NCI-H774 (cell line): ENCODE measurements around the gene NRGN.
A peak's percentile ranks its signal among the peaks of the same experiment; 100 is the strongest.

Source experiments
- DNase-seq: peaks from one replicate; lab custom pipeline; 2025; lab: John Stamatoyannopoulos, UW

The NRGN gene

DNA sequence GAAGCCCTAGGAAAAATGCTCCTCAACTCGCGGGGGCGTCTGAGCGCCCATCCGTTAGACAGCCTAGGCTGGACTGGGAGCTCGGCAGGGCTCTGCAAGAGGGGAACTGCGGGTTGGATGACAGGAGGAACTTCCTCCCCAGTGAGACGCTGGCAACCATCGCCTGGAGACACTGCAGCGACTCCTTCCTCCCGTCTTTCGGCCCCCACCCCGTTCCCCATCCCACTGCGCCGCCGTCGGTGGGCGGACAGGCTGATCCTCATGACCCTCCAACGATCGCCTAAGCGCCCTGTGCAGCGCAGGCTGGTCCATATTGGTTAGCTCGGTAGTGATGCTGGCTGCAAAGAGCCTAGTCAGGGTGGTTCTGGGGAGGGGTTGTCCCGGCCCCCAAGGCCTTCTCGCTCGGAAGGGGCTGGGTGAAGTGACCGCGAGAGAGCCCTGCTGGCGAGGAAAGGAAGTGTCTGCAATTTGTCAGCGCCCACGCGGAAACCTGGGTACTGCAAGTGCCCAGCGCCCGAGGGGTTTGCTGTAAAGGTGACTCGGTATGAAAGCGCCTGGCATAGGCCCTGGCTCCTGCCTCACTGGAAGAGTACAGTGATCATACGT, 638 bp downstream of the NRGN start:
- DNase-seq: no peak

DNA sequence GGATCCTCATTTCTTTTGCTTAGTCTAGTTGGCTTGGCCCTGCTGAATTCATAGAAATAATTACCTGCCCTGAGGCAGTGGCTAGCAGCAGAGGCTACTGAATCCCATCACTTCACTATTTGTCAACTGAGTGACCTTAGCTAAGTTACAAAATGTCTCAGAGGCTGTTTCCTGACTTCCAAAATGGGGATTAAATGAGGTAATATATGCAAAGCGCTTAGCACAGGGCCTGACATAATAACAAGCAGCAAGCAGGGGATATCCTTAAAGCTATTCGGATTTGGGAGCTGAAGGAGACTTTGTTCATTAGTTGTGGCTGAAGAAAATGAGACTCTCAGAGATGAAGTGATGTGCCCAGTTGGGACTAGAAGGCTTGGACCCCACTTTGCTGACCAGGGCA, 2.8 kb downstream of the NRGN start:
- no peak for DNase-seq

DNA sequence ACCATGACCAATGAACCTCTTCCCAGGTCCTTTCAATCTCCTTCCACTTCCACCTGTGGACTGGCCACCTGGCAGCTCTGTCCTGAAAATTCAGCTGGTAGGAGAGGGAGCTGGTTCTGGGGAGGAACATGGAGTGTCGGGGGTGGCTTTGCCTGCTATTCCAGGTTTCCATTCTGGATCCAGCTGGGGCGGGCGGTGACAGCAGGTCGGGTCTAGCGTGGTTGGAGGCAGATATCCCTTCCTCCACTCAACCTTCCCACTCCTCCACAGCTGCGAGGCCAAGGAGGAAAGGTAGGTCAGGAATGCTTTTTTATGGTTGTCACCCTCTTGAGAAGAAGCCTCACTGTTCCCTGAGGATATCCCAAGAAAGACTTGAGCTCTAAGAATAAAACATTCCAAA, 3.3 kb downstream of the NRGN start:
- DNase-seq: no peak

DNA sequence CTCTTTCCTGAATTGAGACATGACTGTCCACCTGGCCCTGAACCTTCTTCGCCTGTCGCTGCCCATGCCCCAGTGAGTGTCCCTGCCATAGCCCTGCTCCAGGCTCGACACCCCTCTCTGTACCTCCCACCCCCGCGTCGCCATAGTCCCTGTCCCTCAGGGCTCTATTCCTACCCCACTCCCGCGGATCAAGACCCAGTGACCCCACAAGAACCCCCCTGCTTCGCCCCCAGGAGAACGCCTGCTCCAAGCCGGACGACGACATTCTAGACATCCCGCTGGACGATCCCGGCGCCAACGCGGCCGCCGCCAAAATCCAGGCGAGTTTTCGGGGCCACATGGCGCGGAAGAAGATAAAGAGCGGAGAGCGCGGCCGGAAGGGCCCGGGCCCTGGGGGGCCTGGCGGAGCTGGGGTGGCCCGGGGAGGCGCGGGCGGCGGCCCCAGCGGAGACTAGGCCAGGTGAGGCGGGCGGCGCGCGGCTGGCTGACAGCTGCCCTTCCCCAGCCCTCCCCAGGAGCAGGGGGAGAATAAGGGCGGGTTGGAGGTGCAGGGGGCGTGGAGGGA, 5.6 kb downstream of the NRGN start:
- no peak for DNase-seq

DNA sequence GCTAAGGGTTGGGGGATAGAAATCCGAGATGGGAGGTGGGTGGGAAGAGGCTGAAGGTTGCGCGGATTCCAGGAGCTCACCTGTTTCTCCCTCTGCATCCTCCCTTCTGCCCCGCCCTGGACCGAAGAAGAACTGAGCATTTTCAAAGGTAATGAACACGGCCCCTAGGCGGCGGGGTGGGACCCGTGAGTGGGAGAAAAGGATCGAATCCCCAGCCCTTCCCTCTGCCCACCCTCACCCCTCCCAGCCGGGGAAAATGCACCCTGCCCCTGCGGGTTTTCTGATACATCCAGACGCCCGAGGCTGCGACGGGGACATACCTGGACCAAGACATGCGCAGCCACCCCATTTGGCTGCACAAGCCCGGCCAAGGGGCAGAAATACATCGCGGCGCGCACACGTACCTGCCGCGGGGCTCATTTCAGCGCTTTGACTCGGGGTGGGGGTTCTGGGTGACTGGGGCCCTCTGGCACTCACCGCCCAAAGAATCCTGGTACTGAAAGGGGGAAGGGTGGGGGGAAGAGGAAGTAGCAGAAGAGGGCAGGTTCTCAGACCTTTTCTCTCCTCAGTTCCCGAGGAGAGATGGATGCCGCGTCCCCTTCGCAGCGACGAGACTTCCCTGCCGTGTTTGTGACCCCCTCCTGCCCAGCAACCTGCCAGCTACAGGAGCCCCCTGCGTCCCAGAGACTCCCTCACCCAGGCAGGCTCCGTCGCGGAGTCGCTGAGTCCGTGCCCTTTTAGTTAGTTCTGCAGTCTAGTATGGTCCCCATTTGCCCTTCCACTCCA, 6.3 kb downstream of the NRGN start:
- DNase-seq: no peak

DNA sequence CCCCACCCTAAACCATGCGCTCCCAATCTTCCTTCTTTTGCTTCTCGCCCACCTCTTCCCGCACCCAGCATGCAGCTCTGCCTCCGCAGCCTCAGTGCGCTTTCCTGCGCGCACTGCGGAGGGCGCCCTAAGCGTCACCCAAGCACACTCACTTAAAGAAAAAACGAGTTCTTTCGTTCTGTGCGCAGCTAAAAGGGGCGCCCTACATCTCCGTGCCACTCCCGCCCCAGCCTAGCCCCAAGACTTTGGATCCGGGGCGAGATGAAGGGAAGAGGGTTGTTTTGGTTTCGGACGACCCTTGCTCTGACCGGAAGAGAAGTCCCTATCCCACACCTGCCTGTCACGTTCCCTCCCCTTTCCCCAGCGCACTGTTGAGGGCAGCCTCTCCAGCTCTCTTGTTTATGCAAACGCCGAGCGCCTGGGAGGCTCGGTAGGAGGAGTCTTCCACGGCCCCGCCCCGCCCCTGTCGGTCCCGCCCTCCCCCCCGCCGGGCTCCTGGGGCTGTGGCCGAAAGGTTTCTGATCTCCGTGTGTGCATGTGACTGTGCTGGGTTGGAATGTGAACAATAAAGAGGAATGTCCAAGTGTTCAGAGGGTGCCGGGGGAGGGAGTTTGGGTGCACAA, 7.0 kb downstream of the NRGN start:
- DNase-seq: peak; percentile 82

DNA sequence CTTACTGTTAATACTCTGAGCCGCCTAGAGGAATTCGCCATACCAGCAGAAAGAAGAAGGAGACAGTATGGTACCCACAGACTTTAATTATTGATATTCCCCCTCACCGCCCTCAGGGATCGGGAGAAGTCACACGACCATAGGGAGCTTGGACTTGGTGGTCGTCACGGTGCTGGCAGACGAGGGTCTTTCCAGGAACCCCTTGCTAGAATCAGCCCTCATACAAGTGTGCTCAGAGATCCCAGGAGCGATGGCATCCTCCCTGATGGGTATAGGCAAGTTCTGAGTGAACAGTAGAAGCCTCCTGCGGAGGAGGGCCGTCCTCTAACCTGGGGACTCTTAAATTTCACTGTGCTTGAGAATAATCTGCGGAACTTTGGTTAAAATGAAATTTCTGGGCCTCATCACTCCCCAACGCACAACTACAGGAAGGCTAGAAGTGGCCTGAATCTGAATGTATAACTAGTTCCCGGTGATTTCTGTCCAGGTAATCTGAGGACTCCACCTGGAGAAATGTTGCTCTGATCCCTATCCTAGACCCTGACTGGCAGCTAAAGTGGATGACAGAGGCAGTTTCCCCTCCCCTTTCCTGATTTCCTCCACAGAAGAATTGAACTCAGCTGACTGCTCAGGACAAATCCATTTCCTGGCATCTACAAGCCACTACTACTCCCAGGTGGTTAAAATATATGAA, 7.8 kb downstream of the NRGN start:
- no peak for DNase-seq

DNA sequence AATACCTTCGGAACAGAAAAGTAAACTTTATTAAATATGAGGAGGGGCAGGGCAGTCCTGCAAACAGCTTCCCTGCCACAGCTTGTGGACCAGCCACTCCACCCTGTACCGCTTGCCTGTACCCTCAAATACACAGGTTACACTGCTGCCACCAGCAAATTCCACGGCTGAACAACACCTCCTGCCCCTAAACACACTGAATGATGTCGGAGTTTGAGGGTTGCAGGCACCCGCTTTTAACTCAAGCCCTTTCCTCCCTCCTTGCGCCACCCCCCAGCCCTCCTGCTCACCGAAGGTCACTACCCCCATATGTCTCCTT, 8.3 kb downstream of the NRGN start:
- DNase-seq: no peak

DNA sequence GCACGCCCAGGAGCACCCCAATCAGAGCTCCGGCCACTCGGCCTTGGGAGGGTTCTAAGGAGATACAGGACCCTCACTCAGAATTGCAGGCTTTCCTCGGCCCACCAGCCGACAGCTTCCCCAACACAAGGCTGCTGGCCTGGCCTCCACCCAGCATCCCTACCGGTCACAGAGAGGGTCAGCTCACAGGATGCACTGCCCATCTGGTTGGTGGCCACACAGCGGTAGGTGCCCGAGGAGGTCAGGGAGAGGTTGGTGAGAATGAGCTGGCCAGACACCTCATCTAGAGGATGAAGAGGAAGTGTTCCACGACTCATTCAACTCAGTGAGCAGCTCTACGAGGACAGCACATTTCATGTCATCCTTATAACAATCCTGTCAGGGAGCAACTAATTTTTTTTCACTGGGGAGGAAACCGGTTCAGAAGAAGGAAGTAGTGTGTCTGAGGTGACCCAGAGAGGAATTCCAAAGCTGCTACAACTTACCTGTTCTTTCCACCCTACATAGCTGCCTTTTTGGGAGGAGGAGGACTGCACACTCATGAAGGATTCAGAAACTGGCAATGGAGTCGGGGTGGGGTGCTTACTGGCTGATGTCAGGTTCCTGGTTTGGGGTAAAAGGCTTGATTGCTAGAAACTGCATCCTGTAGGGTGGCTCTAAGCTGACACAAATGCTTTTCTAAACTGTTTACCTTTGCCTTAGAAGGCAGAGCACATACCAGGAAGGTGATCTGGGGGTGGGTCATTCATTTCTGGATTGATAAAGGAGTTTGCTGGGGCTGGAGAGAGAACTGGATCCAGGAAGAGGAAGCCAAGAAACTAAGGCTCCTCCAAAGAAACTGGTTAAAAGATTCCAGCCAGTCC, 9.0 kb downstream of the NRGN start:
- no peak for DNase-seq

DNA sequence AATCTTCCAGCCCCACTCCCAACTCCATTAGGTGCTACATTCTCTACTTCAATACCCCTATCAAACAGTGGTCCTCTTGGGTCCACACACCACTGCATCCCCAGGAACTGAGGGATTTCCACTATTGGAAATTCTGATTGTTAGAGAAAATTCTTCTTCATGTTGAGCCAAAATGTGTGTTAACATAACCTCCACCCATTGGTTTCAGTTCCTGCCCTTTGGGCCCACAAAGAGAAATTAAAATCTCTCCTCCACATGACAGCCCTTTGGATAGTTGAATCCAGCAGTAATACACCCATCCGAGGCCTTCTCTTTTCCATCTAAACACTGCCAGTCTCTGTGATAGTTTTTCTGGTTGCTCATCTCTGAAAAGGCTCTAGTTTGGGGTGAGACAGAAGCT, 10.2 kb downstream of the NRGN start:
- DNase-seq: no peak

DNA sequence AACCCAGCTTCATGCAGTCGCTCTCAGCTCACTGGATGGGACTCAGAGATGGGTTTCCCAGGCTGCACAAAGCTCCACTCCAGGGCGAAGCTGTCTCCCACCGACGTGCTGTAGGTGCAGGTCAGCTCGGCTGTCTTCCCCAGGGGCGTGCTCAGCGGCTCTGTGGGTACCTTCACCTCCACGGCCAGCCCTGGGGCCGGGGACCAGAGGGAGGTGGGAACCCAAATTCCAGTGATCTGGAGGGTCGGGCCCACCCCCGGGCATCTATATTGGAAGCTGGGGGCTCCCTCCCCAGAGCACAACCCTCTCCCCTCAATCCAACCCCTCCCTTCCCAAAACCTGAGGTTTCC, 11.6 kb downstream of the NRGN start:
- DNase-seq: no peak

DNA sequence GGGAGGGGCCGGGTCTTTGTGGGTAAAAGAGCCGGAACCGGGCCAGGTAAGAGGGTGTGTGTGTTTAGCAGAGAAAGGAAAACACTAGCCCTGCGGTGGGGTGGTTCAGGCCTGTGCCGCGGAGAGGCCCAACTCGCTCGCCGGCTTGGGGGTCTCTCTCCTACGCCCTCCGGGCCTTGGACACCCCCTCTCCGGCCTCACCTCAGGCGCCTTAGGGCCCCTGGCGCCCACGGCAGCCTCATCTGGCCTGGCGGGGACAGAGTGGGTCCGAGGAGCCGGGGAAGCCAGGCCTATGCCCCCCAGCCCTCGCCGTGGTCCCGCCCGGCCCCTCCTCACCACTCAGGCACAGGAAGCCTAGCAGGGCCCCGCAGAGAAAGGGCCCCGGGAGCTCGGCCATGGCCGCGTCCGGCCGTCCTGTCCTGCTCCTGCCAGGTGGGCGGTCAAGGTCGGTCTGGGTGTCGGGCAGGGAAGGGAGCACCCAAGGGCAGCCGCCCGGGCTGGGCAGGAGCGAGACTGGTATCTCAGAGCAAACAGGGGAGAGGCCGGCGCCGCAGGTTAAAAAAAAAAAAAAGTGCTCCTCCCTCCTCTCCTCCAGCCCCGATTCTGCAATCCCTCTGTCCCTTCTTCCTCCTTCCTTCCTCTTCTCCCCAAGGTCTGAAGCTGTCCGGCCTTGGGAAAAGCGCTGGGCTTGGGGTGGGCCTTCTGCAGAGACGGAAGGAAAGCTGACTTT, 12.2 kb downstream of the NRGN start, which contains the start of gene VSIG2:
TSS of gene VSIG2 (minus strand) at position 515 of the 730 bp plus-strand sequence. CDS start at position 397, 118 bp downstream.
- no peak for DNase-seq

DNA sequence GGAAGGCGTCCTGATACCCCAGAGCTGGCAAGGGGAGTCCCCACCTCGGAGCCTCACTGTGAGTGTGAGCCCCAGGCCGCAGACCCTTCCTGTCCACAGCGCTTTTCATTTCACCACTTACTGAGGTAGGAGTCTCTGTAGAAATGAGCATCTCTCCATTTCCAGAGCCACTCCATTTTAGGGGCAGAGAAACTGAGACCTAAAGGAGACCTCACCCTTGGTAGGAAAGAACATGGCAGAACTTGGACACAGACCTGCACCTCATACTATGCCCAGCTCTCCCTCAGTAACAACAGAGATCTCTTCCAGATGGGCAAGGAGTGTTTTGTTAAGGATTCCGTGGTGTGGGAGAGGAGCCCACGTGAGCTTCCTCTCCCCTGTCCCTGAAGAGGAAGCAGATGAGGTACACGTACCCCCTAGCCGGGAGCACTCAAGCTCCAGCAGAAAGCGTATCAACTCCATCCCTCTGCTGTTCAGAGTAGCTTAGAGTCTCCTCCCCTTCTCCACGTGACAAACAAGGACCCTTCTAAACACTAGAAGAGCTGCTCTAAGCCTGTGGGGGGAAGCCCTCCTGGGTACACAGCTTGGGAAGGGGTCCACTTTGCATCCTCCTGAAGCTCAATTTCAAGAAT, 12.8 kb downstream of the NRGN start:
- no peak for DNase-seq

DNA sequence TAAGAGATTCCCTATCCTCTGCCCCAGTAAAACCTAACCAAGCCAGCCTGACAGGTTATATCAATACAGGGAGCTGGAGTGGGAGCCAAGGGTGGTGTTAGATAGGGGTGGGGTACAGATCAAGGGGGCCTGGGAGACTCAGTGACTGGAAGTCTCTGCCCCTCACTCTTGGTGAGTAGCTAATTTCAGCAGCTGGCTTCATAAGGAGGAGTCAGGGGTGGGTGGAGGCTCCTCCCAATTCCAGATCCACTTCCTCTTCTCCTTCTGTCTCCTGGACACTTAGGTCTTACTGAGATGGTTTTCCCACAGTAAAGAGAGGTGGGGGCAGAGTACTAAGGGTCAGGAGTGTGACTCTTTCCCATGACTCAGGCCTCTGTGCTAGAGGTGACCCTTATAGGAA, 13.5 kb downstream of the NRGN start:
- no peak for DNase-seq

DNA sequence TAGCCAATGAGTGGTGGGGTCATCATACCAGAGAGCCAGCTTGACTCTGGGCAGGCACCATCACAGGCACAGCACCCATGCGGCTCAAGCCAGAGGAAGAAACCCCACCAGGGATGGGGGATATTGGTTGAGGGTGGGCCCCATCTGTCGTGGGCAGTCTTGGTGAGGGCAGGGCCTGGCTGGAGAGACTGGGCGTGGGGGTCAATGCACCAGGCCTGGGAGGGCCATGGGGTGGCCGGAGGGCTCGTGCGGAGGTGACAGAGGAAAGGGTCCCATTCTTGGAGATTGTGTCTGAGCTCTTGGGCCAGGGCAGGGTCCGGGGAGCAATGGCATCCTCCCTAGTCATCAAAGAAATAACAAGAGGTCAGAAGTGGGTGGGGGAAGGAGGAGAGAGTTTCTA, 13.9 kb downstream of the NRGN start:
- DNase-seq: no peak

DNA sequence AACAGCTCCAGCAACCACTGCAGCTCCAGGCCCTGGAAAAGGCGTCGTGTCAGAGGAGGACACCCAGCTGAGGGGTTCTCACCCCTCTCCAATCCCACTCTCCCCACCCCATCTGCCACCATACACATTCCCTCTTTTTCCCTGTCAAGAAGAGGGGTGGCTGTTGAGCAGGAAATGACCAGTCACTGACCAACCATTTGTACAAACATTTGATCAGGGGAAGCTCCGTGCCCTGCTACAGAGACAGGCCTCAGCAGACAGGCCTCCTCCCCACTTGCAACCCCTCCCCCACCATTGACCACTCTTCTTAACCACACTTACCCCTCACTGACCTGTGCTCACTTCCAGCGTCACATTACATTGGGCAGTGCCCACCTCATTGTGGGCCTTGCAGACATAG, 14.6 kb downstream of the NRGN start:
- no peak for DNase-seq

DNA sequence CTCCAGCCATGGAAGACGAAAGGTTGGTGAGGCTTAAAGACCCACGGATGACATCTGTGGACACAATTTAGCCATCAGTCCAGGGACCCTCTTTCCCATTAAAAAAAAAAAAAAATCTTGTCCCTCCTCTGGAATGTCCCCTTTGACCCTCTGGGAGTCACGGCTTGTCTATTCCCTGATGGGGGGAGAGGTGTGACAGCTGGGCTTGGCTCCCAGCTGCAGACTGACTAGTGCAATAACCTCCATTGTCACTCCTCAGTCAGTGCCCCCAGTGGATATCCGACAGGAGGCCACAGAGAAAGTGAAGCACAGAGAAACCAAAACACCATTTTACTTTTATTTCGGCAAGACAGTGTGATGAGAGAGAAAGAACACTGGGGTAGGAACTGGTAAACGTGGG, 15.0 kb downstream of the NRGN start:
- DNase-seq: no peak

DNA sequence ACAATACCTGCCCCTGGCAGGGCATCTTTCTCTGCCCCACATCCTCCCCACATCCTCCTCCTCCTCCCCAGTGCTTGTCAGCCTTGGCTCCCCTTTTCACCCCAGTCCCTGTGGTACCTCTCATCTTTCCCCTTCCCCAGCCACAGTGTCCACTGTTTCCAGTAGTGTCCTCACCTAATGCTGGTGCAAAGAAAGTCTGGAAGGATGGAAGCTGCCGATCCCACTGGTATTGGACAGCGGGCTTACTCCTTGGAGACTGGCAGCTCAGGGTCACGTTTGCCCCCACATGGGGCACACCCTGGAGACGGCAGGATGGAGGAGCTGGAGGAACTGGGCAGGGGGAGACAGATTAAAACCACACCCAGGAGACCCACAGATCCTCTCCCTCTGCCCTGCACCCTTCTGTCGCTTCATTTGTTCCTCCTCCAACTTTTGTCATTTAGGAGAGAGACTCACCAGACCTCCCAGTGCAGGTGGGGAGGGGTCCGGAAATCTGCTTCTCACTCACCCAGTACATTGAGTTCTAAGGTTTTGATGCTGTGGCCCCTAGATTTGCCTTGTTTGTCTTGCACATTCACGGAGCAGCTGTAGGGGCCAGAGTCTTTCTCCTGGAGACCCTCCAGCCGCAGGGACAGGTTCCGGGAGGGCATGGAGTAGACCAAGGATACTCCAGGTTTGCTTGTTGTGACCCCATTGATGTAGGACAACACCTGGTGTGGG, 16.5 kb downstream of the NRGN start:
- no peak for DNase-seq

DNA sequence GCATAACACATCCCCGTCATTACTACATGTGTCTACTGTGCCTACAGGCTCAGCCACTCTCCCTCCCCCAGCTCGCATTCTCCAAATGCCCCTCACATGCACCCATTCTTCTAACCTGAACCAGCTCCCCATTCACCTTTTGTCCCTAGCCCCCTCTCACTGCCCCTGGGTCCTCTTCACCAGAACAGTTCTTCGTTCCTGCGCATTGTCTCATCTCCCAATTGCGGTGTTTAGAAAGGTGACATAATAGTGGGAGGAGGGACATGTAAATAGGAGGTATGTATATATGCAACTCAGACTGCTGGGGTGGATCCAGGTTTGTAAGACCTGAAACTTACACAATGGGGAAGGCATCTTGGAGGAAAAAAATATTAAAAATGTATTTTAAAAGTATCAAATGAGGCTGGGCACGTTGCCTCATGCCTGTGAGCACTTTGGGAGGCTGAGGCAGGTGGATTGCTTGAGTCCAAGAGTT, 17.0 kb downstream of the NRGN start:
- no peak for DNase-seq

DNA sequence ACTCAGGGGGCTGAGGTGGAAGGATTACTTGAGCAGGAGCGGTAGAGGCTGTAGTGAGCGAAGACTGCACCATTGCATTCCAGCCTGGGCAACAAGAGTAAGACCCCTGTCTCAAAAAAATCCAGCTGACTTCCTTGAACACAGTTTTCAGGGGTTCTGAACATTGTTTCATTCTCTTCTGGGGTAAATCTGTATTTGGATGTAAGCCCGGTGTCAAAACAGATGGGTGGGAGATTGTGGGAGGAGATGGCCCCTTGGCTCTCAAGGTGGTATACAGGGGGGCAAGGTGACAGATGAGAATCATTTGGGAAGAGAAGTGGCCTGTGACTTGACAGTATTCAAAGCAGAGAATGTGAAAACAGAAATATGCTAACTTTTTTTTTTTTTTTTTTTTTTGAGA, 17.6 kb downstream of the NRGN start:
- DNase-seq: no peak
